KMS-11 (cell line): Measurements from ENCODE around the gene CATSPER3.
A peak's percentile ranks its signal among the peaks of the same experiment; 100 is the strongest.

Source experiments
- H2AFZ ChIP-seq: fragments of 200-600 bp; sonication (generic); 2 replicates; pipeline ENCODE4 v1.6.1; 2016; ENCODE audit warnings: antibody characterized with exemption, mixed run types, low read depth
- H3K27ac ChIP-seq: fragments of 200-600 bp; sonication (generic); 2 replicates; pipeline ENCODE4 v1.6.1; 2016; ENCODE audit warnings: mild to moderate bottlenecking, mixed run types
- H3K27me3 ChIP-seq: fragments of 200-600 bp; sonication (generic); 2 replicates; pipeline ENCODE4 v1.6.1; 2017; ENCODE audit warnings: mild to moderate bottlenecking, low read depth, mixed run types, moderate library complexity; ENCODE audit not compliant: insufficient read depth
- H3K36me3 ChIP-seq: fragments of 200-600 bp; sonication (generic); 2 replicates; pipeline ENCODE4 v1.6.1; 2017; ENCODE audit warnings: mild to moderate bottlenecking, mixed run types; ENCODE audit not compliant: insufficient read depth
- H3K4me1 ChIP-seq: fragments of 200-600 bp; sonication (generic); 2 replicates; pipeline ENCODE4 v1.6.1; 2016; ENCODE audit warnings: mild to moderate bottlenecking, low read depth, mixed run types; ENCODE audit not compliant: poor library complexity, severe bottlenecking
- H3K4me2 ChIP-seq: fragments of 200-600 bp; sonication (generic); 2 replicates; pipeline ENCODE4 v1.7.0; 2016; ENCODE audit warnings: mild to moderate bottlenecking, mixed run types
- H3K4me3 ChIP-seq: fragments of 200-600 bp; sonication (generic); IDR thresholded peaks from 2 replicates; pipeline ENCODE4 v1.6.1; 2017; ENCODE audit warnings: low read depth, low read length, mixed read lengths; ENCODE audit not compliant: insufficient read depth
- H3K79me2 ChIP-seq: fragments of 200-600 bp; sonication (generic); 2 replicates; pipeline ENCODE4 v1.6.1; 2016; ENCODE audit warnings: low read depth, mixed run types; ENCODE audit not compliant: insufficient read depth
- H3K9ac ChIP-seq: fragments of 200-600 bp; sonication (generic); 2 replicates; pipeline ENCODE4 v1.6.1; 2016; ENCODE audit warnings: mild to moderate bottlenecking, mixed run types
- H4K20me1 ChIP-seq: fragments of 200-600 bp; sonication (generic); 2 replicates; pipeline ENCODE4 v1.6.1; 2016; ENCODE audit warnings: mild to moderate bottlenecking, mixed run types; ENCODE audit not compliant: insufficient read depth
- TF ChIP-seq, protein P1 (sequence below): fragments of 200-600 bp; sonication (generic); conservative IDR thresholded peaks from 2 replicates; pipeline ENCODE4 v1.6.1; 2017; ENCODE audit warnings: low read depth, mild to moderate bottlenecking, antibody characterized with exemption, low read length, moderate library complexity, mixed read lengths

The CATSPER3 gene

DNA sequence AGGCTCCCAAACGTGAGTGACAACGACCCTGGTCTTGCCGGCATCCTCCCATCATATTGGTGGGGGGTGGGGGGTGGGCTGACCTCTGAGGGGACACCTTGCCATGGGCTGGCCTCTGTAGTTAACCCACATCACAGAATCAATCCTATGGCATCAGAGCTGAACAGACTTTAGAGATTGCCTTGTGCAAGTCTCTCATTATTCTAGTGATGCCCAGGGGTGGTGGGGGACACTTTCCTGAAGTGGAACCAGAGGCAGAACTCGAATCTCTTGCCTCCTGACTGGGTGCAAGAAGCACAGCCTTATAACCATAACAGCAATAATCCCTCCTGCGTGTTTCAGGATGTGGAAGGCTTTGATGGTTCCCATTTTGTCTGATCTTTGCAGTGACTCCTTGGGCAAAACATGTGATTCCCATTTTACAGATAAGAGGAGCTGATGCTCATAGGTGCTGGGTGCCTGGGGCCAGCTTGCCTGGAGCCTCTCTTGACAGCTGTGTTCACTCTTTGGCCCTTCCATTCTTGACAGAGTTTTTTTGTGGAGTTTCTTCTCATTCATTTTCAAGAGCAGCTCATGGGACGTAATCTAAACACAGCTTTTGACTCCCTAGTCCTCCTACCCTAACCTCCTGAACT is 84.9 kb downstream of the CATSPER3 start:
- Histone ChIP-seq H3K36me3 (no peaks in the 10 kb centered on the region), H3K9ac (no peak overlapping the region), H3K4me2 (peak overlapping the region; percentile 47), H3K27me3 (no peaks in the 10 kb centered on the region), H3K27ac (no peak overlapping the region), H3K79me2 (no peaks in the 10 kb centered on the region), H3K4me1 (peaks cover 16% of the 10 kb centered on the region), H4K20me1 (no peaks in the 10 kb centered on the region), H3K4me3 (no peak overlapping the region), H2AFZ (no peak overlapping the region)
- TF ChIP-seq, protein P1, sequence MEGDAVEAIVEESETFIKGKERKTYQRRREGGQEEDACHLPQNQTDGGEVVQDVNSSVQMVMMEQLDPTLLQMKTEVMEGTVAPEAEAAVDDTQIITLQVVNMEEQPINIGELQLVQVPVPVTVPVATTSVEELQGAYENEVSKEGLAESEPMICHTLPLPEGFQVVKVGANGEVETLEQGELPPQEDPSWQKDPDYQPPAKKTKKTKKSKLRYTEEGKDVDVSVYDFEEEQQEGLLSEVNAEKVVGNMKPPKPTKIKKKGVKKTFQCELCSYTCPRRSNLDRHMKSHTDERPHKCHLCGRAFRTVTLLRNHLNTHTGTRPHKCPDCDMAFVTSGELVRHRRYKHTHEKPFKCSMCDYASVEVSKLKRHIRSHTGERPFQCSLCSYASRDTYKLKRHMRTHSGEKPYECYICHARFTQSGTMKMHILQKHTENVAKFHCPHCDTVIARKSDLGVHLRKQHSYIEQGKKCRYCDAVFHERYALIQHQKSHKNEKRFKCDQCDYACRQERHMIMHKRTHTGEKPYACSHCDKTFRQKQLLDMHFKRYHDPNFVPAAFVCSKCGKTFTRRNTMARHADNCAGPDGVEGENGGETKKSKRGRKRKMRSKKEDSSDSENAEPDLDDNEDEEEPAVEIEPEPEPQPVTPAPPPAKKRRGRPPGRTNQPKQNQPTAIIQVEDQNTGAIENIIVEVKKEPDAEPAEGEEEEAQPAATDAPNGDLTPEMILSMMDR, result no peak

DNA sequence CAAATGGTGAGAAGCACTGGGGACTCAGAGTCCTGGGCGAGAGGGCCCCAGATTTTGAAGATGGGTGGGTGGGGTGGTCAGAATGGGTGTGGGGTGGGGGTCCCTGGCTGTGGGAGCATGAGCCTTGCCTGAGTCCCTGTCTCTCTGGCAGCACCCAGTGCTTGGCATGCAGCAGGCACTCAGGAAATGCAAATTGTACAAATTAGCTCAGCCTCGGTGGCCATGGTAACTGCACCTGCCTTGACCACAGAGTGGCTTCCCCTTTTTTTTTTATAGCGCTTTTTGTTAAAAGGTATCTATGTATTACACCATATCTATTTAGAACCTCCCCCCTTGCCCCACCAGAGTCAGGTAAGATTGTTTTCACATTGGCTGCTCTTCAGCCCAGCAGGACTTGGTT is 85.6 kb downstream of the CATSPER3 start:
- Histone ChIP-seq H3K4me2 (peak overlapping the region; percentile 47), H3K36me3 (no peaks in the 10 kb centered on the region), H2AFZ (0 out of 2 replicates have a peak overlapping the region, but pooled peaks have one; percentile 2), H3K27me3 (no peaks in the 10 kb centered on the region), H4K20me1 (no peaks in the 10 kb centered on the region), H3K9ac (no peak overlapping the region), H3K4me1 (peaks cover 16% of the 10 kb centered on the region), H3K4me3 (no peak overlapping the region), H3K27ac (no peak overlapping the region), H3K79me2 (no peaks in the 10 kb centered on the region)
- TF ChIP-seq, protein P1, result no peak

DNA sequence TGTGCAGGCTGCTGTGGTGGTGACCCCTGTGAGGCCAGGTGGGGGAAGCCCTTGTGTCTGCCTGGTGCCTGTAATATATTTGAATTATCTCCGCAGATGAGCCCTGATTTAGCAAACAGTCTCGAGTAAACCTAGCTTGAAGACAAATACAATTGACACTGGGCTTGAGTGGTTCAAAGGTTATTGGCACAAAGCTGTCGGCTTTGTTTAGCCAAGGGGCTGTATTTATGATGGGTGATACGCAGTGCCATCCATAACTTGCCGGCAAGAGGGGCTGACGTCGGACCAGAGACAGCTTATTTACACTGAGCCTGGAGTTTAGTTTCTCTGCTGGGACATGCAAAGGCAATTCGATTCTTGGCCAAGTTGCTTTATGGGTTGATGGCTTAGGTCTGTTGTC is 86.3 kb downstream of the CATSPER3 start:
- H3K27ac ChIP-seq, result no peak overlapping the region
- H3K4me2 ChIP-seq, result no peak overlapping the region
- no peaks in the 10 kb centered on the region for H3K79me2 ChIP-seq
- no peaks in the 10 kb centered on the region for H3K27me3 ChIP-seq
- no peaks in the 10 kb centered on the region for H4K20me1 ChIP-seq
- H3K4me3 ChIP-seq, result no peak overlapping the region
- TF ChIP-seq, protein P1, result no peak
- no peak overlapping the region for H2AFZ ChIP-seq
- H3K36me3 ChIP-seq, result no peaks in the 10 kb centered on the region
- H3K9ac ChIP-seq, result no peak overlapping the region
- peaks cover 16% of the 10 kb centered on the region for H3K4me1 ChIP-seq

DNA sequence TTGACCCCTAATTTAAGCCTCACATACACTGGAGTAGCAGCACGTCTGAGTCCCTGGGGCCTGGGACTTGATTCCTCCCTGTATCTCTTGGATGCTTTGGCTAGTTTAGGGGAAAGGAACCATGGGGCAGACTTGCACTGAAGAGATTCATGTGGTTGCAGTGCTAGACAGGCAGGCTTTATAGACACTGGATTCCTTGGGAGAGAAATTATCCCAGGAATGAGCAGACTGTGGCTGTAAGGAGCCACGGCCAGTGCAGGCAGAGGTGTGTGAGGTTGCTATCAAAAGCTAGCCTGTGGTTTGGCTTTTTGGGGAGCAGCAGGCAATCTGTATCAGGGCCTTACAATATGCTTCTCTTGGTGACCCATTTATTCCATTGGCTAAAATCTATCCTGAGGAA is 86.8 kb downstream of the CATSPER3 start:
- Histone ChIP-seq H3K27me3 (no peaks in the 10 kb centered on the region), H3K4me1 (peaks cover 16% of the 10 kb centered on the region), H3K36me3 (no peaks in the 10 kb centered on the region), H3K4me2 (no peak overlapping the region), H3K79me2 (no peaks in the 10 kb centered on the region), H2AFZ (no peak overlapping the region), H3K4me3 (no peak overlapping the region), H3K27ac (no peak overlapping the region), H4K20me1 (no peaks in the 10 kb centered on the region), H3K9ac (no peak overlapping the region)
- TF ChIP-seq, protein P1, result no peak
